ENCODE measurements around the gene STK35. TPM values are rescaled to one million over a fixed set of nuclear protein-coding genes. Genes with fewer than 3 reads are reported as not detected.

The STK35 gene
- total and polyA plus RNA-seq, 9 of the 15 experiments (the other 6 are each of a cell fraction or from before 2014, with no cell fraction given): 1.0 to 11.0 (median 6.3) TPM

- TF ChIP-seq BRF2 (IDR thresholded peaks at IDR 0.05; ENCODE audit: borderline replicate concordance, insufficient read depth, insufficient read length) (no peak), ESRRB (CRISPR knock-in tag; IDR thresholded peaks at IDR 0.05; ENCODE audit: borderline replicate concordance) (no peak), POLR2G (IDR thresholded peaks at IDR 0.05; ENCODE audit: low read depth, low read length) (peak; percentile 81), CXXC5 (CRISPR knock-in tag; IDR thresholded peaks at IDR 0.05) (peak; percentile 56; the same call in 1 of the 2 replicates), PRDM10 (IDR thresholded peaks at IDR 0.05; ENCODE audit: partially characterized antibody) (peak; percentile 36), ZKSCAN3 (CRISPR knock-in tag; IDR thresholded peaks at IDR 0.05) (no peak), JUND (IDR thresholded peaks at IDR 0.05; ENCODE audit: borderline replicate concordance, low read depth, low read length) (peak; percentile 29; the same call in 1 of the 2 replicates), JUND (tag; IDR thresholded peaks at IDR 0.05; ENCODE audit: borderline replicate concordance, low read depth, low read length) (no peak), SAFB (IDR thresholded peaks at IDR 0.05; ENCODE audit: borderline replicate concordance, low read depth, low read length) (no peak), RAD51 (IDR thresholded peaks at IDR 0.05; ENCODE audit: borderline replicate concordance, low read depth) (no peak), ZBED1 (IDR thresholded peaks at IDR 0.05) (no peak), CREM (IDR thresholded peaks at IDR 0.05; ENCODE audit: low read depth) (0 out of 2 replicates have a peak, but pooled peaks have one; percentile 21), USF2 (CRISPR knock-in tag; IDR thresholded peaks at IDR 0.05) (no peak), NR2C2 (CRISPR knock-in tag; IDR thresholded peaks at IDR 0.05) (0 out of 2 replicates have a peak, but pooled peaks have one; percentile 40), NR2C2 (tag; IDR thresholded peaks at IDR 0.05) (peak; percentile 43; the same call in 1 of the 2 replicates), LARP7 (IDR thresholded peaks at IDR 0.05) (no peak), SIN3B (IDR thresholded peaks at IDR 0.05; ENCODE audit: low read depth) (peak; percentile 58; the same call in 1 of the 2 replicates), ELF2 (CRISPR knock-in tag; IDR thresholded peaks at IDR 0.05) (no peak), ZNF263 (CRISPR knock-in tag; IDR thresholded peaks at IDR 0.05; ENCODE audit: borderline replicate concordance) (no peak)
- TF ChIP-seq, protein P1, sequence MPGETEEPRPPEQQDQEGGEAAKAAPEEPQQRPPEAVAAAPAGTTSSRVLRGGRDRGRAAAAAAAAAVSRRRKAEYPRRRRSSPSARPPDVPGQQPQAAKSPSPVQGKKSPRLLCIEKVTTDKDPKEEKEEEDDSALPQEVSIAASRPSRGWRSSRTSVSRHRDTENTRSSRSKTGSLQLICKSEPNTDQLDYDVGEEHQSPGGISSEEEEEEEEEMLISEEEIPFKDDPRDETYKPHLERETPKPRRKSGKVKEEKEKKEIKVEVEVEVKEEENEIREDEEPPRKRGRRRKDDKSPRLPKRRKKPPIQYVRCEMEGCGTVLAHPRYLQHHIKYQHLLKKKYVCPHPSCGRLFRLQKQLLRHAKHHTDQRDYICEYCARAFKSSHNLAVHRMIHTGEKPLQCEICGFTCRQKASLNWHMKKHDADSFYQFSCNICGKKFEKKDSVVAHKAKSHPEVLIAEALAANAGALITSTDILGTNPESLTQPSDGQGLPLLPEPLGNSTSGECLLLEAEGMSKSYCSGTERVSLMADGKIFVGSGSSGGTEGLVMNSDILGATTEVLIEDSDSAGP (CRISPR knock-in tag; IDR thresholded peaks at IDR 0.05): peak; percentile 99
These were observed 1.2 kb downstream of the STK35 start (continued) for GRCh38 chr20:2102585-2103460.
